GM12878 (cell line): Measurements from ENCODE around the gene PHKB. TPM values are rescaled to one million over a fixed set of nuclear protein-coding genes. Genes with fewer than 3 reads are reported as not detected.

ENCODE experiments used
- ATAC-seq: fragments of 200-7000 bp; cut with Tn5 transposase; 3 replicates; pipeline ENCODE4 v1.9.1; 2020; ENCODE audit warnings: mild to moderate bottlenecking, moderate library complexity
- BruUV-seq: library from RNA; stranded (reverse); fragments of 400-500 nt; replicated peaks from 2 replicates; lab custom pipeline; 2021; lab: Mats Ljungman, UMichigan
- CTCF ChIA-PET: fragments of 300-600 bp; sonication (Branson Sonifier 250); formaldehyde crosslinking; extraction: SDS; loops from one replicate; lab custom pipeline; 2021; ENCODE audit warnings: inconsistent platforms; lab: Yijun Ruan, JAX
- POLR2A ChIA-PET: fragments of 350-600 bp; formaldehyde crosslinking; extraction: SDS; loops from one replicate; lab custom pipeline; 2021; ENCODE audit warnings: inconsistent platforms; lab: Charles Lee
- RAD21 ChIA-PET: fragments of 300-600 bp; sonication (Branson Sonifier 250); formaldehyde crosslinking; loops from one replicate; lab custom pipeline; 2023; ENCODE audit warnings: antibody characterized with exemption; ENCODE audit not compliant: unreplicated experiment; lab: Charles Lee
- SMC1A ChIA-PET: fragments of 300-600 bp; sonication (Branson Sonifier 250); formaldehyde crosslinking; loops from one replicate; lab custom pipeline; 2023; ENCODE audit not compliant: unreplicated experiment, uncharacterized antibody; lab: Charles Lee
- DNase-seq: peaks from one replicate; pipeline ENCODE4 v3.0.0-alpha.2; 2011; ENCODE audit warnings: low read depth, low spot score
- FAIRE-seq: peaks from 3 replicates; lab custom pipeline; 2011; peaks lifted over from hg19 to GRCh38; lab: Jason Lieb, UNC
- H2AFZ ChIP-seq: 2 replicates; pipeline ENCODE4 v1.6.0; 2011; ENCODE audit warnings: low read depth, low read length, control low read depth; ENCODE audit not compliant: control insufficient read depth
- H3K27ac ChIP-seq: 2 replicates; pipeline ENCODE4 v1.5.1; 2011; ENCODE audit warnings: control low read depth; ENCODE audit not compliant: control insufficient read depth, insufficient read depth
- H3K27me3 ChIP-seq, 2 experiments: replicated peaks in 1 of 2; 2 replicates each; pipeline versions ENCODE4 v1.6.0 to v1.6.1; 2011; ENCODE audit warnings: low read length in 1 of 2; ENCODE audit not compliant: control insufficient read depth in 2 of 2, insufficient read depth in 2 of 2
- H3K36me3 ChIP-seq, 2 experiments: 2 replicates each; pipeline ENCODE4 v1.5.1; 2011; ENCODE audit warnings: low read length in 1 of 2; ENCODE audit not compliant: control insufficient read depth in 2 of 2, insufficient read depth in 2 of 2
- H3K4me1 ChIP-seq: 2 replicates; pipeline ENCODE4 v1.6.1; 2011; ENCODE audit warnings: mild to moderate bottlenecking, low read length, moderate library complexity, mixed read lengths; ENCODE audit not compliant: control insufficient read depth, insufficient read depth
- H3K4me2 ChIP-seq: 2 replicates; pipeline ENCODE4 v1.6.0; 2011; ENCODE audit warnings: control low read depth; ENCODE audit not compliant: control insufficient read depth, insufficient read depth
- H3K4me3 ChIP-seq: fragments of 200-600 bp; sonication (generic); 2 replicates; pipeline ENCODE4 v1.5.1; 2016
- H3K79me2 ChIP-seq: 2 replicates; pipeline ENCODE4 v1.6.0; 2011; ENCODE audit warnings: low read length; ENCODE audit not compliant: control insufficient read depth, insufficient read depth
- H3K9ac ChIP-seq: 2 replicates; pipeline ENCODE4 v1.8.0; 2011; ENCODE audit warnings: low read length, control low read depth, mixed read lengths; ENCODE audit not compliant: control insufficient read depth, insufficient read depth
- H3K9me3 ChIP-seq: replicated peaks from 3 replicates; pipeline ENCODE4 v1.5.1; 2011; ENCODE audit warnings: mild to moderate bottlenecking, low read length; ENCODE audit not compliant: control insufficient read depth, insufficient read depth
- H4K20me1 ChIP-seq: 2 replicates; pipeline ENCODE4 v1.6.0; 2011; ENCODE audit not compliant: control insufficient read depth, insufficient read depth
- BCLAF1 ChIP-seq: fragments of 450-650 bp; IDR thresholded peaks from 2 replicates; pipeline ENCODE4 v1.6.1; 2017; ENCODE audit warnings: antibody characterized with exemption, mild to moderate bottlenecking, moderate library complexity
- IKZF1 ChIP-seq: fragments of 450-650 bp; conservative IDR thresholded peaks from 2 replicates; pipeline ENCODE4 v1.6.1; 2017; ENCODE audit warnings: antibody characterized with exemption, mild to moderate bottlenecking
- MTA2 ChIP-seq: fragments of 450-650 bp; IDR thresholded peaks from 2 replicates; pipeline ENCODE4 v1.6.1; 2016; ENCODE audit warnings: low read depth, mild to moderate bottlenecking, moderate library complexity
- MYC ChIP-seq: IDR thresholded peaks from 2 replicates; pipeline ENCODE4 v1.6.1; 2011; ENCODE audit warnings: mild to moderate bottlenecking, low read length, moderate library complexity, inconsistent platforms; ENCODE audit not compliant: insufficient read depth, insufficient replicate concordance, insufficient read length, severe bottlenecking
- NR2F1 ChIP-seq: fragments of 450-650 bp; conservative IDR thresholded peaks from 2 replicates; pipeline ENCODE4 v1.6.1; 2017; ENCODE audit warnings: mild to moderate bottlenecking
- PKNOX1 ChIP-seq: fragments of 450-650 bp; IDR thresholded peaks from 2 replicates; pipeline ENCODE4 v1.6.1; 2016; ENCODE audit warnings: mild to moderate bottlenecking
- RBBP5 ChIP-seq: fragments of 200-600 bp; sonication (generic); conservative IDR thresholded peaks from 2 replicates; pipeline ENCODE4 v1.6.1; 2016
- RELB ChIP-seq: fragments of 450-650 bp; IDR thresholded peaks from 2 replicates; pipeline ENCODE4 v1.6.1; 2017; ENCODE audit warnings: low read depth, mild to moderate bottlenecking, moderate library complexity
- SREBF1 ChIP-seq: IDR thresholded peaks from 2 replicates; pipeline ENCODE4 v1.6.1; 2012; ENCODE audit warnings: mild to moderate bottlenecking, low read length
- STAT3 ChIP-seq: IDR thresholded peaks from 2 replicates; pipeline ENCODE4 v1.6.1; 2011; ENCODE audit warnings: low read depth, low read length, improper control_type of control experiment
- TARDBP ChIP-seq: IDR thresholded peaks from 2 replicates; pipeline ENCODE4 v1.6.1; 2016; ENCODE audit warnings: borderline replicate concordance
- TCF7 ChIP-seq: IDR thresholded peaks from 2 replicates; pipeline ENCODE4 v1.6.1; 2014; ENCODE audit warnings: antibody characterized with exemption, borderline replicate concordance
- WGBS: methylation state at CpG from one replicate; pipeline ENCODE4 v1.1.6; 2016; ENCODE audit warnings: low lambda C conversion rate; ENCODE audit not compliant: insufficient replicate concordance, insufficient coverage; ENCODE audit errors: missing lambda C conversion rate; 5-methylcytosine and 5-hydroxymethylcytosine counted together
- in situ Hi-C: fragments of 300-500 bp; cut with MboI; formaldehyde crosslinking; loops from 9 replicates; pipeline ENCODE4 v1.14.3; 2018; ENCODE audit warnings: mixed read lengths
- intact Hi-C: fragments of 100-400 bp; cut with micrococcal nuclease; formaldehyde crosslinking; loops from one replicate; pipeline ENCODE4 v1.14.2; 2022; ENCODE audit not compliant: unreplicated experiment
- polyA plus RNA-seq, 11 experiments: library from polyadenylated mRNA; depleted of rRNA in 4 of 11; unstranded in 6 of 11; stranded (reverse) in 5 of 11; fragments of >200 nt; fragmentation: Nextera tagmentation in 4 of 11; fragmentation: Illumina TruSeq in 1 of 11; extraction: Ambion mirVana in 4 of 11; extraction: Trizol in 1 of 11; gene quantifications; 1 replicate in 1 of 11; 2 replicates in 10 of 11; pipeline versions ENCODE4 v1.2.1 to v1.2.3, GENCODE V29; 2011 to 2016; ENCODE audit warnings: inconsistent platforms in 2 of 11, missing spikeins in 2 of 11, low read depth in 1 of 11
- total RNA-seq, 4 experiments: library from RNA; depleted of rRNA in 3 of 4; stranded (reverse); fragments of >200 nt in 3 of 4; fragmentation: Illumina TruSeq in 1 of 4; extraction: Trizol in 1 of 4; gene quantifications; 2 replicates each; pipeline versions ENCODE4 v1.2.1 to v1.2.3, GENCODE V29; 2013 to 2021

Gene PHKB
- total and polyA plus RNA-seq, 10 of the 15 experiments (the other 5 are each of a cell fraction or from before 2014, with no cell fraction given): 14.2 to 65.6 (median 37.0) TPM

GRCh38 chr16:47486856-47487255 lies 25.7 kb downstream of the PHKB start:
- no peak for FAIRE-seq
- no peak for DNase-seq
- intact Hi-C loops: no loop called here
- no peak overlapping the region for H3K27ac ChIP-seq
- peaks cover 21% of the 10 kb centered on the region for H3K79me2 ChIP-seq
- H3K4me2 ChIP-seq: no peak overlapping the region
- TF ChIP-seq STAT3 (no peak), NR2F1 (no peak), IKZF1 (peak; percentile 26; the same call in 1 of the 2 replicates), TARDBP (no peak), MTA2 (peak; percentile 49; the same call in 1 of the 2 replicates)
- peak; percentile 59 for ATAC-seq
- no peak overlapping the region for H3K4me3 ChIP-seq
- ChIA-PET SMC1A (interaction anchor here (1.0 to 9.8 kb wide), 5 partner anchors 10 to 39 kb away, joined by 3 to 254 read pairs (median 3); partner anchors contain the start of genes ITFG1 and PHKB), POLR2A (interaction anchor here (1.0 kb wide), 1 partner anchor 19 kb away, joined by 3 read pairs; no protein-coding TSS in a partner anchor), CTCF (interaction anchor here (2.9 kb wide), 1 partner anchor 12 kb away, joined by 9 read pairs; no protein-coding TSS in a partner anchor), RAD21 (interaction anchor here (10.7 kb wide), 1 partner anchor 25 kb away, joined by 238 read pairs; the partner anchor contains the start of genes ITFG1 and PHKB)
- H3K9me3 ChIP-seq: peaks cover 5% of the 10 kb centered on the region; the same call in 2 of the 3 replicates
- no peaks in the 10 kb centered on the region for H4K20me1 ChIP-seq
- no peak overlapping the region for H2AFZ ChIP-seq
- H3K4me1 ChIP-seq: peaks cover 27% of the 10 kb centered on the region
- no peaks in the 10 kb centered on the region for H3K27me3 ChIP-seq
- H3K36me3 ChIP-seq: no peaks in the 10 kb centered on the region; a peak in 1 of 4 replicates
- no TSS peak for BruUV-seq
- H3K9ac ChIP-seq: no peak overlapping the region
- in situ Hi-C loops: no loop called here

GRCh38 chr16:47488051-47488450 lies 26.9 kb downstream of the PHKB start:
- POLR2A ChIA-PET: no interaction called here
- Histone ChIP-seq H3K9ac (no peak overlapping the region), H2AFZ (no peak overlapping the region), H3K27me3 (no peaks in the 10 kb centered on the region), H4K20me1 (no peaks in the 10 kb centered on the region), H3K4me1 (peaks cover 30% of the 10 kb centered on the region), H3K4me2 (no peak overlapping the region), H3K27ac (no peak overlapping the region), H3K79me2 (peaks cover 22% of the 10 kb centered on the region), H3K36me3 (no peaks in the 10 kb centered on the region; a peak in 1 of 4 replicates), H3K9me3 (peaks cover 4% of the 10 kb centered on the region; the same call in 2 of the 3 replicates), H3K4me3 (no peak overlapping the region)
- RAD21 ChIA-PET: interaction anchor here (0.8 to 10.7 kb wide), 2 partner anchors 9 to 26 kb away, joined by 3 to 238 read pairs; partner anchors contain the start of genes ITFG1 and PHKB
- in situ Hi-C loops (no loop called here), intact Hi-C loops (no loop called here)
- DNase-seq: no peak
- CTCF ChIA-PET: interaction anchor here (1.2 to 2.9 kb wide), 2 partner anchors 13 to 38 kb away, joined by 3 to 9 read pairs; no protein-coding TSS in a partner anchor
- SMC1A ChIA-PET: interaction anchor here (1.0 to 9.8 kb wide), 4 partner anchors 9 to 97 kb away, joined by 3 to 254 read pairs (median 4); partner anchors contain the start of genes ITFG1 and PHKB
- BruUV-seq: no TSS peak
- WGBS: 98% methylated on average over 3 of the region's 3 CpGs
- FAIRE-seq: no peak
- no peak for ATAC-seq
- TF ChIP-seq RELB (no peak), MYC (no peak), TCF7 (no peak), PKNOX1 (no peak), BCLAF1 (no peak), RBBP5 (no peak), SREBF1 (no peak)
